Neural cell (in vitro differentiated cells): Measurements from ENCODE around the gene PPP1R12B. TPM values are rescaled to one million over a fixed set of nuclear protein-coding genes. Genes with fewer than 3 reads are reported as not detected.
"Not testable (repeated sequence)": the region's sequence is repeated elsewhere in the genome, so short reads cannot be mapped to it uniquely, and the experiment has no call there.

Source experiments
- H2AFZ ChIP-seq: fragments of 200-600, 300-800 bp; sonication (generic), shearing (Covaris generic); 2 replicates; pipeline ENCODE4 v1.6.0; 2014; ENCODE audit warnings: low read depth, mild to moderate bottlenecking, antibody characterized with exemption, low read length, moderate library complexity
- H3F3A ChIP-seq: fragments of 200-600 bp; shearing (Covaris generic); 2 replicates; pipeline ENCODE4 v1.6.1; 2016; ENCODE audit warnings: mild to moderate bottlenecking, moderate library complexity, mixed read lengths, antibody characterized with exemption, low read length; ENCODE audit not compliant: insufficient read depth, poor library complexity, severe bottlenecking
- H3K27ac ChIP-seq: fragments of 200-600, 300-800 bp; sonication (generic), shearing (Covaris generic); 2 replicates; pipeline ENCODE4 v1.5.1; 2014; ENCODE audit warnings: mild to moderate bottlenecking, low read length, moderate library complexity
- H3K27me3 ChIP-seq: fragments of 300-800, 200-600 bp; sonication (generic), shearing (Covaris generic); 2 replicates; pipeline ENCODE4 v1.6.0; 2014; ENCODE audit warnings: mild to moderate bottlenecking, low read depth, low read length, moderate library complexity; ENCODE audit not compliant: insufficient read depth
- H3K36me3 ChIP-seq: fragments of 300-800, 200-600 bp; sonication (generic), shearing (Covaris generic); 2 replicates; pipeline ENCODE4 v1.5.1; 2014; ENCODE audit warnings: mild to moderate bottlenecking, antibody characterized with exemption, low read length, moderate library complexity; ENCODE audit not compliant: insufficient read depth
- H3K4me2 ChIP-seq: fragments of 300-800, 200-600 bp; sonication (generic), shearing (Covaris generic); 2 replicates; pipeline ENCODE4 v1.6.0; 2014; ENCODE audit warnings: mild to moderate bottlenecking, low read length
- H3K4me3 ChIP-seq: fragments of 300-800, 200-600 bp; sonication (generic), shearing (Covaris generic); 2 replicates; pipeline ENCODE4 v1.5.1; 2014; ENCODE audit warnings: mild to moderate bottlenecking, low read length, moderate library complexity
- H3K79me2 ChIP-seq: fragments of 200-600 bp; shearing (Covaris generic); replicated peaks from 2 replicates; pipeline ENCODE4 v1.6.0; 2014; ENCODE audit warnings: mild to moderate bottlenecking, low read length, moderate library complexity; ENCODE audit not compliant: insufficient read depth
- H3K9ac ChIP-seq: fragments of 300-800, 200-600 bp; sonication (generic), shearing (Covaris generic); 2 replicates; pipeline ENCODE4 v1.6.1; 2016; ENCODE audit warnings: mild to moderate bottlenecking, low read length, mixed read lengths
- H3K9me2 ChIP-seq: fragments of 200-600 bp; shearing (Covaris generic); 2 replicates; pipeline ENCODE4 v1.6.1; 2016; ENCODE audit warnings: mild to moderate bottlenecking, low read length, mixed read lengths; ENCODE audit not compliant: insufficient read depth
- H3K9me3 ChIP-seq: fragments of 200-600, 300-800 bp; sonication (generic), shearing (Covaris generic); 2 replicates; pipeline ENCODE4 v1.6.1; 2016; ENCODE audit warnings: mild to moderate bottlenecking, mixed run types, low read length, moderate library complexity, mixed read lengths
- H4K20me1 ChIP-seq: fragments of 200-600 bp; shearing (Covaris generic); 2 replicates; pipeline ENCODE4 v1.6.1; 2016; ENCODE audit warnings: mild to moderate bottlenecking, mixed run types; ENCODE audit not compliant: insufficient read depth
- CTCF ChIP-seq: fragments of 450-650 bp; IDR thresholded peaks from 2 replicates; pipeline ENCODE4 v1.5.1; 2014; ENCODE audit warnings: antibody characterized with exemption, mild to moderate bottlenecking, moderate library complexity; ENCODE audit not compliant: poor library complexity, severe bottlenecking
- EP300 ChIP-seq: fragments of 450-650 bp; conservative IDR thresholded peaks from 2 replicates; pipeline ENCODE4 v1.6.1; 2014; ENCODE audit warnings: antibody characterized with exemption, mild to moderate bottlenecking, moderate library complexity; ENCODE audit not compliant: poor library complexity, severe bottlenecking
- EZH2 ChIP-seq: fragments of 200-600, 300-800 bp; shearing (Covaris generic), sonication (generic); IDR thresholded peaks from 2 replicates; pipeline ENCODE4 v1.6.1; 2014; ENCODE audit warnings: antibody characterized with exemption, low read length, borderline replicate concordance, mild to moderate bottlenecking; ENCODE audit not compliant: insufficient read depth, poor library complexity, severe bottlenecking
- MXI1 ChIP-seq: fragments of 450-650 bp; conservative IDR thresholded peaks from 2 replicates; pipeline ENCODE4 v1.6.1; 2014; ENCODE audit warnings: antibody characterized with exemption, mild to moderate bottlenecking; ENCODE audit not compliant: poor library complexity, severe bottlenecking
- POLR2AphosphoS5 ChIP-seq: IDR thresholded peaks from 2 replicates; pipeline ENCODE4 v1.6.1; 2012
- RAD21 ChIP-seq: fragments of 450-650 bp; conservative IDR thresholded peaks from 2 replicates; pipeline ENCODE4 v1.6.1; 2014; ENCODE audit warnings: antibody characterized with exemption, mild to moderate bottlenecking, moderate library complexity
- SMC3 ChIP-seq: fragments of 450-650 bp; conservative IDR thresholded peaks from 2 replicates; pipeline ENCODE4 v1.6.1; 2014; ENCODE audit warnings: antibody characterized with exemption, mild to moderate bottlenecking, moderate library complexity; ENCODE audit not compliant: poor library complexity
- TAF1 ChIP-seq: IDR thresholded peaks from 2 replicates; pipeline ENCODE4 v1.6.1; 2012; ENCODE audit warnings: low read depth
- polyA plus RNA-seq: library from polyadenylated mRNA; depleted of rRNA; stranded (reverse); fragments of >200 nt; gene quantifications from 2 replicates; pipeline ENCODE4 v1.2.3, GENCODE V29; 2014
- TF ChIP-seq, protein P1 (sequence below): IDR thresholded peaks from 2 replicates; pipeline ENCODE4 v1.6.1; 2012; ENCODE audit warnings: borderline replicate concordance

PPP1R12B gene
- polyA plus RNA-seq, 1 donor from 2014 or later: 9.8 TPM

- no peaks in the 10 kb centered on the region for H3K79me2 ChIP-seq
- H3F3A ChIP-seq: no peaks in the 10 kb centered on the region
- H3K9me2 ChIP-seq: no peaks in the 10 kb centered on the region
- H3K27ac ChIP-seq: no peak overlapping the region
- H3K36me3 ChIP-seq: no peaks in the 10 kb centered on the region
- no peak overlapping the region for H2AFZ ChIP-seq
- no peak overlapping the region for H3K4me3 ChIP-seq
- no peak overlapping the region for H3K9ac ChIP-seq
- no peaks in the 10 kb centered on the region for H4K20me1 ChIP-seq
- H3K4me2 ChIP-seq: no peak overlapping the region
- H3K27me3 ChIP-seq: peaks cover 4% of the 10 kb centered on the region
- no peak for TF ChIP-seq RAD21
- no peak for TF ChIP-seq CTCF
- TF ChIP-seq MXI1: no peak
- TF ChIP-seq POLR2AphosphoS5: no peak
- no peak for TF ChIP-seq SMC3
- TF ChIP-seq, protein P1, sequence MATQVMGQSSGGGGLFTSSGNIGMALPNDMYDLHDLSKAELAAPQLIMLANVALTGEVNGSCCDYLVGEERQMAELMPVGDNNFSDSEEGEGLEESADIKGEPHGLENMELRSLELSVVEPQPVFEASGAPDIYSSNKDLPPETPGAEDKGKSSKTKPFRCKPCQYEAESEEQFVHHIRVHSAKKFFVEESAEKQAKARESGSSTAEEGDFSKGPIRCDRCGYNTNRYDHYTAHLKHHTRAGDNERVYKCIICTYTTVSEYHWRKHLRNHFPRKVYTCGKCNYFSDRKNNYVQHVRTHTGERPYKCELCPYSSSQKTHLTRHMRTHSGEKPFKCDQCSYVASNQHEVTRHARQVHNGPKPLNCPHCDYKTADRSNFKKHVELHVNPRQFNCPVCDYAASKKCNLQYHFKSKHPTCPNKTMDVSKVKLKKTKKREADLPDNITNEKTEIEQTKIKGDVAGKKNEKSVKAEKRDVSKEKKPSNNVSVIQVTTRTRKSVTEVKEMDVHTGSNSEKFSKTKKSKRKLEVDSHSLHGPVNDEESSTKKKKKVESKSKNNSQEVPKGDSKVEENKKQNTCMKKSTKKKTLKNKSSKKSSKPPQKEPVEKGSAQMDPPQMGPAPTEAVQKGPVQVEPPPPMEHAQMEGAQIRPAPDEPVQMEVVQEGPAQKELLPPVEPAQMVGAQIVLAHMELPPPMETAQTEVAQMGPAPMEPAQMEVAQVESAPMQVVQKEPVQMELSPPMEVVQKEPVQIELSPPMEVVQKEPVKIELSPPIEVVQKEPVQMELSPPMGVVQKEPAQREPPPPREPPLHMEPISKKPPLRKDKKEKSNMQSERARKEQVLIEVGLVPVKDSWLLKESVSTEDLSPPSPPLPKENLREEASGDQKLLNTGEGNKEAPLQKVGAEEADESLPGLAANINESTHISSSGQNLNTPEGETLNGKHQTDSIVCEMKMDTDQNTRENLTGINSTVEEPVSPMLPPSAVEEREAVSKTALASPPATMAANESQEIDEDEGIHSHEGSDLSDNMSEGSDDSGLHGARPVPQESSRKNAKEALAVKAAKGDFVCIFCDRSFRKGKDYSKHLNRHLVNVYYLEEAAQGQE: no peak
- TF ChIP-seq EP300: no peak
- no peak for TF ChIP-seq TAF1
- no peak for TF ChIP-seq EZH2
- H3K9me3 ChIP-seq: no peaks in the 10 kb centered on the region
Measured at GRCh38 chr1:202580619-202581018, 232.1 kb downstream of the PPP1R12B start.

DNA sequence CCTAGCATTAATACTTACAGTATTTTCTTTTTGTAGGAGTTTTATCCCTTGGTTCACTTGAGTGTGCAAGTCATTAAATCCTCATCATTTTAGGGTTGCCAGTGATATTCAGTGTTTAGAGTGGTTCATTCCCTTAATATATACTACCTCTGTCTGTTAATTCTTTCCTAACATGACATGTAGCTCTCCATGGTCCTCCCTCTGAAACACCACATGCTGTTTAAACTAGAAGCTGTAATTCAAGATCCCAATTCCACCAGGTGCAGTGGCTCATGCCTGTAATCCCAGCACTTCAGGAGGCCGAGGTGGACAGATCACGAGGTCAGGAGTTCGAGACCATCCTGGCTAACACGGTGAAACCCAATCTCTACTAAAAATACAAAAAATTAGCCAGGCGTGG, 233.9 kb downstream of the PPP1R12B start:
- not testable (repeated sequence) for H3K27ac ChIP-seq, H3K36me3 ChIP-seq, H3K9ac ChIP-seq, H3K9me3 ChIP-seq, H3K9me2 ChIP-seq, H3K79me2 ChIP-seq, H3K27me3 ChIP-seq, H3F3A ChIP-seq, H3K4me3 ChIP-seq, H4K20me1 ChIP-seq, H2AFZ ChIP-seq, H3K4me2 ChIP-seq
